HEK293 (cell line): Measurements from ENCODE around the gene BRF1.

Experiments used
- CTCF ChIA-PET: fragments of 350-600 bp; formaldehyde crosslinking; extraction: SDS; loops from one replicate; lab custom pipeline; 2021; ENCODE audit warnings: antibody characterized with exemption; lab: Yijun Ruan, JAX
- POLR2A ChIA-PET: fragments of 300-600 bp; formaldehyde crosslinking; extraction: SDS; loops from one replicate; lab custom pipeline; 2020; ENCODE audit warnings: antibody characterized with exemption, inconsistent platforms; lab: Yijun Ruan, JAX
- H3K27ac ChIP-seq: fragments of 200-500 bp; sonication (Bioruptor generic); 2 replicates; pipeline ENCODE4 v1.5.1; 2014; ENCODE audit warnings: low read depth, low read length, control low read depth, inconsistent platforms; ENCODE audit errors: extremely low read depth
- H3K36me3 ChIP-seq, 2 experiments: fragments of 200-500 bp in 1 of 2; sonication (Bioruptor generic) in 1 of 2; 1 replicate in 1 of 2; 2 replicates in 1 of 2; pipeline ENCODE4 v1.5.1; 2014 to 2017; ENCODE audit warnings: inconsistent platforms in 2 of 2, low read length in 2 of 2; ENCODE audit not compliant: control insufficient read depth in 2 of 2, insufficient read depth in 1 of 2
- H3K4me1 ChIP-seq: fragments of 200-500 bp; sonication (Bioruptor generic); 2 replicates; pipeline ENCODE4 v1.5.1; 2014; ENCODE audit warnings: mild to moderate bottlenecking, low read length, inconsistent platforms; ENCODE audit not compliant: control insufficient read depth, insufficient read depth
- H3K4me3 ChIP-seq: 2 replicates; pipeline ENCODE4 v1.5.1; 2011; ENCODE audit warnings: low read depth, mild to moderate bottlenecking, control low read depth, low read length, moderate library complexity
- H3K9me3 ChIP-seq: fragments of 200-500 bp; sonication (Bioruptor generic); 2 replicates; pipeline ENCODE4 v1.5.1; 2014; ENCODE audit warnings: low read depth, low read length, inconsistent platforms; ENCODE audit not compliant: control insufficient read depth, insufficient read depth
- EGR2 ChIP-seq: fragments of 450-650 bp; formaldehyde crosslinking; IDR thresholded peaks from 2 replicates; pipeline ENCODE4 v1.5.1; 2016; ENCODE audit warnings: low read depth, missing biosample characterization, missing genetic modification characterization
- GLIS1 ChIP-seq: fragments of 450-650 bp; formaldehyde crosslinking; IDR thresholded peaks from 2 replicates; pipeline ENCODE4 v1.5.1; 2016; ENCODE audit warnings: missing biosample characterization, missing genetic modification characterization
- IKZF3 ChIP-seq: fragments of 450-650 bp; IDR thresholded peaks from 2 replicates; pipeline ENCODE4 v1.5.0; 2018; ENCODE audit warnings: missing biosample characterization, mild to moderate bottlenecking, missing genetic modification characterization, moderate library complexity
- TRIM28 ChIP-seq: IDR thresholded peaks from 2 replicates; pipeline ENCODE4 v1.6.1; 2011; ENCODE audit warnings: low read length, control low read depth, borderline replicate concordance
- ZBTB48 ChIP-seq: fragments of 450-650 bp; formaldehyde crosslinking; IDR thresholded peaks from 2 replicates; pipeline ENCODE4 v1.5.1; 2016; ENCODE audit warnings: missing biosample characterization, missing genetic modification characterization
- ZFHX2 ChIP-seq: fragments of 450-650 bp; formaldehyde crosslinking; conservative IDR thresholded peaks from 2 replicates; pipeline ENCODE4 v1.5.1; 2016; ENCODE audit warnings: missing biosample characterization, missing genetic modification characterization
- ZIC2 ChIP-seq: fragments of 450-650 bp; formaldehyde crosslinking; IDR thresholded peaks from 2 replicates; pipeline ENCODE4 v1.5.1; 2016; ENCODE audit warnings: missing biosample characterization, missing genetic modification characterization
- ZNF140 ChIP-seq: fragments of 450-650 bp; formaldehyde crosslinking; IDR thresholded peaks from 2 replicates; pipeline ENCODE4 v1.5.1; 2016; ENCODE audit warnings: missing biosample characterization, missing genetic modification characterization
- ZNF23 ChIP-seq: fragments of 450-650 bp; formaldehyde crosslinking; IDR thresholded peaks from 2 replicates; pipeline ENCODE4 v1.5.1; 2016; ENCODE audit warnings: missing biosample characterization, missing genetic modification characterization, borderline replicate concordance
- ZNF302 ChIP-seq: fragments of 450-650 bp; formaldehyde crosslinking; IDR thresholded peaks from 2 replicates; pipeline ENCODE4 v1.5.1; 2016; ENCODE audit warnings: missing biosample characterization, missing genetic modification characterization, low read depth
- ZNF341 ChIP-seq: fragments of 450-650 bp; formaldehyde crosslinking; IDR thresholded peaks from 2 replicates; pipeline ENCODE4; 2016; ENCODE audit warnings: low read depth, missing biosample characterization, missing genetic modification characterization
- ZNF350 ChIP-seq: fragments of 450-650 bp; formaldehyde crosslinking; IDR thresholded peaks from 2 replicates; pipeline ENCODE4 v1.5.0; 2017; ENCODE audit warnings: missing biosample characterization, mild to moderate bottlenecking, missing genetic modification characterization
- ZNF404 ChIP-seq: fragments of 450-650 bp; formaldehyde crosslinking; IDR thresholded peaks from 2 replicates; pipeline ENCODE4 v1.5.1; 2017; ENCODE audit warnings: missing biosample characterization, missing genetic modification characterization
- ZNF501 ChIP-seq: fragments of 450-650 bp; formaldehyde crosslinking; IDR thresholded peaks from 2 replicates; pipeline ENCODE4 v1.5.1; 2016; ENCODE audit warnings: missing biosample characterization, missing genetic modification characterization
- ZNF529 ChIP-seq: fragments of 450-650 bp; formaldehyde crosslinking; IDR thresholded peaks from 2 replicates; pipeline ENCODE4 v1.5.1; 2017; ENCODE audit warnings: missing genetic modification characterization, missing biosample characterization; ENCODE audit not compliant: insufficient replicate concordance
- ZNF571 ChIP-seq: fragments of 450-650 bp; formaldehyde crosslinking; IDR thresholded peaks from 2 replicates; pipeline ENCODE4 v1.5.0; 2017; ENCODE audit warnings: missing biosample characterization, missing genetic modification characterization
- ZNF600 ChIP-seq: fragments of 450-650 bp; formaldehyde crosslinking; IDR thresholded peaks from 2 replicates; pipeline ENCODE4 v1.5.1; 2016; ENCODE audit warnings: missing biosample characterization, missing genetic modification characterization
- ZNF624 ChIP-seq: fragments of 450-650 bp; formaldehyde crosslinking; IDR thresholded peaks from 2 replicates; pipeline ENCODE4 v1.5.1; 2017; ENCODE audit warnings: missing biosample characterization, missing genetic modification characterization
- ZNF660 ChIP-seq: fragments of 450-650 bp; IDR thresholded peaks from 2 replicates; pipeline ENCODE4 v1.5.1; 2018; ENCODE audit warnings: missing biosample characterization, mild to moderate bottlenecking, missing genetic modification characterization
- ZNF792 ChIP-seq: fragments of 450-650 bp; formaldehyde crosslinking; IDR thresholded peaks from 2 replicates; pipeline ENCODE4 v1.5.1; 2016; ENCODE audit warnings: missing biosample characterization, missing genetic modification characterization
- ZNF843 ChIP-seq: fragments of 450-650 bp; formaldehyde crosslinking; IDR thresholded peaks from 2 replicates; pipeline ENCODE4 v1.5.1; 2016; ENCODE audit warnings: missing biosample characterization, missing genetic modification characterization
- TF ChIP-seq, protein P1 (sequence below): fragments of 450-650 bp; formaldehyde crosslinking; IDR thresholded peaks from 2 replicates; pipeline ENCODE4 v1.5.1; 2016; ENCODE audit warnings: missing biosample characterization, missing genetic modification characterization
- TF ChIP-seq, protein P2 (sequence below): fragments of 450-650 bp; formaldehyde crosslinking; IDR thresholded peaks from 2 replicates; pipeline ENCODE4 v1.5.1; 2016; ENCODE audit warnings: missing biosample characterization, missing genetic modification characterization
- TF ChIP-seq, protein P3 (sequence below): fragments of 450-650 bp; formaldehyde crosslinking; IDR thresholded peaks from 2 replicates; pipeline ENCODE4 v1.5.1; 2016; ENCODE audit warnings: missing biosample characterization, missing genetic modification characterization, low read depth
- TF ChIP-seq, protein P4 (sequence below): fragments of 450-650 bp; formaldehyde crosslinking; IDR thresholded peaks from 2 replicates; pipeline ENCODE4 v1.5.1; 2017; ENCODE audit warnings: missing biosample characterization, missing genetic modification characterization

BRF1 gene

DNA sequence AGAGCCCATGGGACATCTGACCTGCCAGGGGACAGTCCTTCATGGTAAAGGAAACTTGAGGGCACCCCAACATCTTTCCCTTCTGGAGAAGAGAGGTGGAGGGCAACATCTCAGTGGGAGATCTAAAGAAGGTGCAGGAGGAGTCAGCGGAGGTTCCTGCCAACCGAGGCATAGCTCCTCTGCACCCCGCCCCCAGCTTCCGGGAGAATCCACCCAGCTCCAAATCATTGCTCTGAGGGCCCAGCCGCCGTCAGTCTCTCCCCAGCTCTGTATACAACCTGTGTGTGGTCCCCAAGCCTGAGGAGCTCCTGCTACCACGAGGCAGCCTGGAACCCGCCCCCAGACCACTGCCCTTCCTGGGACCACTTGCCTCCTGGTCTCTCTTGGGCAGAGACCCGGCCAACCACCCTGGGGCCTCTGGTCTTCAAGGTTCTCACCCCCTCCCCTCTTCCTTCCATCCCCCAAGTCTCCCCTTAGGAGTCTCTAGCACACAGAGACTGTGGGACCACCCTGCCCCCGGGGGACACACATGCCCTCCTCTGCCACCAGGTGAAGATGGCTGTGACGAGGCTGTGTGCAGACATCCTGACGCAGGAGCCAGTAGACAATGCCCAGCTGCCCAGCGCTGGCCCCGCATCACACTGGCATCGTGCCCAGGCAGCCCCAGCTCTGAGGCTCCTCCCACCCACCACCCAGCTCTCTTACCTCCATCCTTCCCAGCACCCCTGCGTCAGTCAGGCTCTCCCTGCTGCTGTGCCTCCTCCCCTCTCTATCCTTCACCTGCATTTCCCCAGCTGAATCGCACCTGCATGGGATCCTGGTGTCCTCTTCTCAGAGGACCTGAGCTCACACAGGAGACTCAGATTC, 106.7 kb downstream of the BRF1 start (continued):
- 0 out of 2 replicates have a peak, but pooled peaks have one; percentile 9 for TF ChIP-seq ZNF624 (tag by site-specific recombination)
- TF ChIP-seq ZNF341 (tag by site-specific recombination), result peak; percentile 80
- TF ChIP-seq, protein P1, sequence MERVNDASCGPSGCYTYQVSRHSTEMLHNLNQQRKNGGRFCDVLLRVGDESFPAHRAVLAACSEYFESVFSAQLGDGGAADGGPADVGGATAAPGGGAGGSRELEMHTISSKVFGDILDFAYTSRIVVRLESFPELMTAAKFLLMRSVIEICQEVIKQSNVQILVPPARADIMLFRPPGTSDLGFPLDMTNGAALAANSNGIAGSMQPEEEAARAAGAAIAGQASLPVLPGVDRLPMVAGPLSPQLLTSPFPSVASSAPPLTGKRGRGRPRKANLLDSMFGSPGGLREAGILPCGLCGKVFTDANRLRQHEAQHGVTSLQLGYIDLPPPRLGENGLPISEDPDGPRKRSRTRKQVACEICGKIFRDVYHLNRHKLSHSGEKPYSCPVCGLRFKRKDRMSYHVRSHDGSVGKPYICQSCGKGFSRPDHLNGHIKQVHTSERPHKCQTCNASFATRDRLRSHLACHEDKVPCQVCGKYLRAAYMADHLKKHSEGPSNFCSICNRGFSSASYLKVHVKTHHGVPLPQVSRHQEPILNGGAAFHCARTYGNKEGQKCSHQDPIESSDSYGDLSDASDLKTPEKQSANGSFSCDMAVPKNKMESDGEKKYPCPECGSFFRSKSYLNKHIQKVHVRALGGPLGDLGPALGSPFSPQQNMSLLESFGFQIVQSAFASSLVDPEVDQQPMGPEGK (tag by site-specific recombination), result no peak
- TF ChIP-seq ZNF404, result no peak
- TF ChIP-seq EGR2 (tag by site-specific recombination), result 0 out of 2 replicates have a peak, but pooled peaks have one; percentile 4
- no peak for TF ChIP-seq ZNF843 (tag by site-specific recombination)
- no peak for TF ChIP-seq ZNF571

DNA sequence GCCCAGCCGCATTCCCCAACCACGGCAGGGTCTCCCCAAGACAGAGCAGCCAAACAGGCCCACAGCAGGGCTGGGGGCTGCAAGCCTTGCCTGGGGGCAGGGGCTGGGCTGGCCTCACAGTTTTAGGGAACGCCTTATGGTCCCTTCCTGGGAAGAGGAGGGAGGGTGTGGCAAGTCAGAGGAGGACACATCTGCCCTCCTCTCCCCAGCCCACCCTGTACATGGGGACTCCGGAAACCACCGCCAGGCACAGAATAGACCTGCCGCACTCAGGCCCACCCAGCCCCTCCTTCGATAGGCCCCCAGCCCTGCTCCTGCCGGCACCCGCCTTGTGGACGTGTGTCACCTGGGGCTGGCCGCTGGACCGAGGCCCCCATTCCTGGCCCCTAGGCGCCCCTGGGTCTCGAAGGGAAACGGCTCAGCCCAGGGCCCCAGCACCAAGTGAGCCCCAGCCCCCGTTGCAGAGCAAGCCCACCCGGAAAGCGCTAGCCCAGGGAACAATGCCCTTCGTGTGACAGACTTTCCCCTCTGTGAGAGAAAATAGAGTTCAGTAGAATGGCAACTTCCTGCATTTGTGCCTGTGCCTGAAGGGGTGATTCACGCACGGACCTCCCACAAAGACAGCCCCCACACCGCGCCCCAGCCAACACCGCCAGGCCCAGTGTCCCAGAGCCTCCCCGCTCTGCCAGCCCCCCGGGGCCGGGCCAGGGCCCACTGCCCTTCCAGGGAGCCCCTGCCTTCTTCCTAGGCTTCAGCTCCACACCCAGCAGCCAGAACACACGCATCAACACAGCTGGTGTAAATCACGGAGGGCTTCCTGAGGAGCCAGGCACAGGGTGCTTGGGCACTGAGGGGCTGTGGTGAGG, 107.7 kb downstream of the BRF1 start:
- CTCF ChIA-PET, result no interaction called here
- TF ChIP-seq ZNF660 (tag by site-specific recombination) (no peak), EGR2 (tag by site-specific recombination) (0 out of 2 replicates have a peak, but pooled peaks have one; percentile 5), ZNF600 (tag by site-specific recombination) (peak; percentile 58), ZNF140 (tag by site-specific recombination) (no peak), IKZF3 (no peak), TRIM28 (no peak), ZNF23 (no peak), ZFHX2 (tag by site-specific recombination) (0 out of 2 replicates have a peak, but pooled peaks have one; percentile 9), ZBTB48 (tag by site-specific recombination) (no peak), ZNF501 (no peak), ZNF529 (tag by site-specific recombination) (no peak), ZNF792 (tag by site-specific recombination) (no peak), GLIS1 (tag by site-specific recombination) (peak; percentile 79), ZNF302 (tag by site-specific recombination) (no peak), ZNF350 (no peak), ZIC2 (peak; percentile 53; the same call in 1 of the 2 replicates)
- TF ChIP-seq, protein P2, sequence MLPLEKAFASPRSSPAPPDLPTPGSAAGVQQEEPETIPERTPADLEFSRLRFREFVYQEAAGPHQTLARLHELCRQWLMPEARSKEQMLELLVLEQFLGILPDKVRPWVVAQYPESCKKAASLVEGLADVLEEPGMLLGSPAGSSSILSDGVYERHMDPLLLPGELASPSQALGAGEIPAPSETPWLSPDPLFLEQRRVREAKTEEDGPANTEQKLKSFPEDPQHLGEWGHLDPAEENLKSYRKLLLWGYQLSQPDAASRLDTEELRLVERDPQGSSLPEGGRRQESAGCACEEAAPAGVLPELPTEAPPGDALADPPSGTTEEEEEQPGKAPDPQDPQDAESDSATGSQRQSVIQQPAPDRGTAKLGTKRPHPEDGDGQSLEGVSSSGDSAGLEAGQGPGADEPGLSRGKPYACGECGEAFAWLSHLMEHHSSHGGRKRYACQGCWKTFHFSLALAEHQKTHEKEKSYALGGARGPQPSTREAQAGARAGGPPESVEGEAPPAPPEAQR (tag by site-specific recombination), result no peak
- TF ChIP-seq, protein P3, sequence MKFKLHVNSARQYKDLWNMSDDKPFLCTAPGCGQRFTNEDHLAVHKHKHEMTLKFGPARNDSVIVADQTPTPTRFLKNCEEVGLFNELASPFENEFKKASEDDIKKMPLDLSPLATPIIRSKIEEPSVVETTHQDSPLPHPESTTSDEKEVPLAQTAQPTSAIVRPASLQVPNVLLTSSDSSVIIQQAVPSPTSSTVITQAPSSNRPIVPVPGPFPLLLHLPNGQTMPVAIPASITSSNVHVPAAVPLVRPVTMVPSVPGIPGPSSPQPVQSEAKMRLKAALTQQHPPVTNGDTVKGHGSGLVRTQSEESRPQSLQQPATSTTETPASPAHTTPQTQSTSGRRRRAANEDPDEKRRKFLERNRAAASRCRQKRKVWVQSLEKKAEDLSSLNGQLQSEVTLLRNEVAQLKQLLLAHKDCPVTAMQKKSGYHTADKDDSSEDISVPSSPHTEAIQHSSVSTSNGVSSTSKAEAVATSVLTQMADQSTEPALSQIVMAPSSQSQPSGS (tag by site-specific recombination), result no peak
- TF ChIP-seq, protein P4, sequence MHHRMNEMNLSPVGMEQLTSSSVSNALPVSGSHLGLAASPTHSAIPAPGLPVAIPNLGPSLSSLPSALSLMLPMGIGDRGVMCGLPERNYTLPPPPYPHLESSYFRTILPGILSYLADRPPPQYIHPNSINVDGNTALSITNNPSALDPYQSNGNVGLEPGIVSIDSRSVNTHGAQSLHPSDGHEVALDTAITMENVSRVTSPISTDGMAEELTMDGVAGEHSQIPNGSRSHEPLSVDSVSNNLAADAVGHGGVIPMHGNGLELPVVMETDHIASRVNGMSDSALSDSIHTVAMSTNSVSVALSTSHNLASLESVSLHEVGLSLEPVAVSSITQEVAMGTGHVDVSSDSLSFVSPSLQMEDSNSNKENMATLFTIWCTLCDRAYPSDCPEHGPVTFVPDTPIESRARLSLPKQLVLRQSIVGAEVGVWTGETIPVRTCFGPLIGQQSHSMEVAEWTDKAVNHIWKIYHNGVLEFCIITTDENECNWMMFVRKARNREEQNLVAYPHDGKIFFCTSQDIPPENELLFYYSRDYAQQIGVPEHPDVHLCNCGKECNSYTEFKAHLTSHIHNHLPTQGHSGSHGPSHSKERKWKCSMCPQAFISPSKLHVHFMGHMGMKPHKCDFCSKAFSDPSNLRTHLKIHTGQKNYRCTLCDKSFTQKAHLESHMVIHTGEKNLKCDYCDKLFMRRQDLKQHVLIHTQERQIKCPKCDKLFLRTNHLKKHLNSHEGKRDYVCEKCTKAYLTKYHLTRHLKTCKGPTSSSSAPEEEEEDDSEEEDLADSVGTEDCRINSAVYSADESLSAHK (tag by site-specific recombination), result peak; percentile 67
- TF ChIP-seq, protein P1 (tag by site-specific recombination), result no peak
- Histone ChIP-seq H3K4me1 (no peaks in the 10 kb centered on the region), H3K9me3 (no peaks in the 10 kb centered on the region), H3K27ac (no peak overlapping the region), H3K4me3 (no peak overlapping the region), H3K36me3 (no peaks in the 10 kb centered on the region)
- POLR2A ChIA-PET, result no interaction called here
